HL-60 (cell line): ENCODE results near the gene ZBTB49.

Experiments
- DNase-seq, 2 experiments: peaks; one replicate each; pipeline ENCODE4 v3.0.0-alpha.2; 2010 to 2020; ENCODE audit warnings: low read depth in 1 of 2, low spot score in 1 of 2
- H3K27ac ChIP-seq: fragments of 250-450 bp; sonication (Bioruptor Pico); replicated peaks from 2 replicates; pipeline ENCODE4 v1.5.1; 2020; ENCODE audit warnings: mild to moderate bottlenecking, moderate library complexity
- H3K27me3 ChIP-seq: fragments of 250-450 bp; sonication (Bioruptor Pico); 2 replicates; pipeline ENCODE4 v1.5.1; 2021; ENCODE audit warnings: mild to moderate bottlenecking, moderate library complexity; ENCODE audit not compliant: insufficient read depth, poor library complexity, severe bottlenecking
- H3K4me3 ChIP-seq: replicated peaks from 2 replicates; pipeline ENCODE4 v1.5.1; 2011; ENCODE audit warnings: mild to moderate bottlenecking, control low read depth, low read length; ENCODE audit not compliant: insufficient read depth
- CTCF ChIP-seq: IDR thresholded peaks from one replicate; pipeline ENCODE4 v1.5.1; 2011; ENCODE audit warnings: low read length, control low read depth, inconsistent platforms; ENCODE audit not compliant: insufficient read depth
- GABPA ChIP-seq: IDR thresholded peaks from 2 replicates; pipeline ENCODE4 v1.6.1; 2012; ENCODE audit warnings: low read depth
- POLR2AphosphoS5 ChIP-seq: IDR thresholded peaks from 2 replicates; pipeline ENCODE4 v1.6.1; 2012; ENCODE audit warnings: low read depth
- REST ChIP-seq: IDR thresholded peaks from 2 replicates; pipeline ENCODE4 v1.6.1; 2012; ENCODE audit warnings: low read depth; ENCODE audit not compliant: insufficient replicate concordance
- SPI1 ChIP-seq: IDR thresholded peaks from 2 replicates; pipeline ENCODE4 v1.6.1; 2012; ENCODE audit warnings: low read depth, mild to moderate bottlenecking, borderline replicate concordance

The ZBTB49 gene

GRCh38 chr4:4288098-4288497 lies 2.0 kb upstream of the ZBTB49 start:
- TF ChIP-seq REST = no peak
- no peak for TF ChIP-seq GABPA
- no peak for TF ChIP-seq SPI1
- TF ChIP-seq CTCF = no peak
- no peak for TF ChIP-seq POLR2AphosphoS5
- Histone ChIP-seq H3K4me3 (no peak overlapping the region), H3K27me3 (no peaks in the 10 kb centered on the region), H3K27ac (no peak overlapping the region)
- DNase-seq = no peak

- Histone ChIP-seq H3K27ac (peak overlapping the region; percentile 87), H3K27me3 (no peaks in the 10 kb centered on the region), H3K4me3 (peak overlapping the region; percentile 98)
- no peak for TF ChIP-seq SPI1
- no peak for TF ChIP-seq GABPA
- no peak for TF ChIP-seq CTCF
- no peak for TF ChIP-seq POLR2AphosphoS5
- TF ChIP-seq REST = no peak
- no peak for DNase-seq
Observed at GRCh38 chr4:4289055-4289454, 996 bp upstream of the ZBTB49 start.

- DNase-seq = no peak
- TF ChIP-seq REST (no peak), SPI1 (peak; percentile 16; the same call in 1 of the 2 replicates)
- peak overlapping the region; percentile 98 for H3K4me3 ChIP-seq
- peak overlapping the region; percentile 87 for H3K27ac ChIP-seq
- H3K27me3 ChIP-seq = no peaks in the 10 kb centered on the region
Observed at GRCh38 chr4:4289597-4289940, 482 bp upstream of the ZBTB49 start.

- TF ChIP-seq POLR2AphosphoS5 (no peak), REST (no peak), GABPA (no peak), CTCF (no peak), SPI1 (no peak)
Observed at GRCh38 chr4:4293279-4293678, 3.2 kb downstream of the ZBTB49 start.

More at GRCh38 chr4:4293279-4293678, 3.2 kb downstream of the ZBTB49 start:
- Histone ChIP-seq H3K27ac (no peak overlapping the region), H3K4me3 (no peak overlapping the region), H3K27me3 (no peaks in the 10 kb centered on the region)
- no peak for DNase-seq
